Forelimb muscle (tissue), 1 donor: Measurements from ENCODE around the gene CD4. TPM values are rescaled to one million over a fixed set of nuclear protein-coding genes. Genes with fewer than 3 reads are reported as not detected.

Experiments used
- DNase-seq: peaks from one replicate; pipeline ENCODE4 v3.0.0-alpha.2; 2013; ENCODE audit warnings: low read depth
- polyA plus RNA-seq: library from polyadenylated mRNA; unstranded; fragments of 120-200 nt; gene quantifications from one replicate; pipeline ENCODE4 v1.2.1, GENCODE V29; 2013; ENCODE audit not compliant: insufficient read length

The CD4 gene
- polyA plus RNA-seq, 1 donor: 5.6 TPM

GRCh38 chr12:6765048-6765633 is 24.2 kb upstream of the CD4 start:
- no peak for DNase-seq

GRCh38 chr12:6765634-6766581 is 23.4 kb upstream of the CD4 start, which contains the start of gene PTMS:
Gene PTMS, plus strand, starts transcription at chr12:6766363. Its CDS starts 343 bp downstream, at chr12:6766706.
- DNase-seq: peak; percentile 74

GRCh38 chr12:6766651-6767349 is 22.5 kb upstream of the CD4 start:
- DNase-seq: peak; percentile 59

- DNase-seq: no peak
These were observed 21.7 kb upstream of the CD4 start for GRCh38 chr12:6767353-6768319.

- DNase-seq: no peak
These were observed 20.9 kb upstream of the CD4 start for GRCh38 chr12:6768437-6768914.

- no peak for DNase-seq
These were observed 20.3 kb upstream of the CD4 start for GRCh38 chr12:6768990-6769389.

- no peak for DNase-seq
These were observed 19.7 kb upstream of the CD4 start for GRCh38 chr12:6769666-6770065.

GRCh38 chr12:6770094-6770493 is 19.2 kb upstream of the CD4 start:
- DNase-seq: no peak

- DNase-seq: no peak
These were observed 18.7 kb upstream of the CD4 start for GRCh38 chr12:6770600-6770999.

- DNase-seq: no peak
These were observed 18.2 kb upstream of the CD4 start for GRCh38 chr12:6771091-6771495.

- no peak for DNase-seq
These were observed 17.6 kb upstream of the CD4 start for GRCh38 chr12:6771509-6772330.

- no peak for DNase-seq
These were observed 17.0 kb upstream of the CD4 start, which contains the start of gene LAG3 for GRCh38 chr12:6772331-6772695. Gene LAG3, plus strand, starts transcription at chr12:6772520. Its CDS starts 333 bp downstream, at chr12:6772853.

- DNase-seq: no peak
These were observed 16.4 kb upstream of the CD4 start for GRCh38 chr12:6772726-6773589.

- DNase-seq: no peak
These were observed 15.6 kb upstream of the CD4 start for GRCh38 chr12:6773590-6774351.

- DNase-seq: no peak
These were observed 14.7 kb upstream of the CD4 start for GRCh38 chr12:6774499-6775062.

- DNase-seq: no peak
These were observed 13.8 kb upstream of the CD4 start for GRCh38 chr12:6775185-6776174.

- no peak for DNase-seq
These were observed 11.9 kb upstream of the CD4 start for GRCh38 chr12:6777386-6777785.
